Transverse colon (tissue), 3 donors: ENCODE data around the gene DPP7.

ENCODE experiments used
- EP300 ChIP-seq: sonication (generic); formaldehyde crosslinking; IDR thresholded peaks from one replicate; pipeline ENCODE4 v1.6.1; 2017; ENCODE audit warnings: antibody characterized with exemption, low read depth
- POLR2A ChIP-seq: fragments of 450-650 bp; IDR thresholded peaks from one replicate; pipeline ENCODE4 v1.6.1; 2016; ENCODE audit warnings: antibody characterized with exemption, mild to moderate bottlenecking, moderate library complexity
- TF ChIP-seq, protein P1 (sequence below), 5 experiments: fragments of 200-600 bp in 3 of 5; fragments of 450-650 bp in 2 of 5; sonication (generic) in 3 of 5; IDR thresholded peaks; 1 replicate in 2 of 5; 2 replicates in 3 of 5; pipeline ENCODE4 v1.5.1; 2016 to 2017; ENCODE audit warnings: antibody characterized with exemption in 5 of 5, inconsistent platforms in 3 of 5, mild to moderate bottlenecking in 2 of 5, moderate library complexity in 1 of 5

DNA sequence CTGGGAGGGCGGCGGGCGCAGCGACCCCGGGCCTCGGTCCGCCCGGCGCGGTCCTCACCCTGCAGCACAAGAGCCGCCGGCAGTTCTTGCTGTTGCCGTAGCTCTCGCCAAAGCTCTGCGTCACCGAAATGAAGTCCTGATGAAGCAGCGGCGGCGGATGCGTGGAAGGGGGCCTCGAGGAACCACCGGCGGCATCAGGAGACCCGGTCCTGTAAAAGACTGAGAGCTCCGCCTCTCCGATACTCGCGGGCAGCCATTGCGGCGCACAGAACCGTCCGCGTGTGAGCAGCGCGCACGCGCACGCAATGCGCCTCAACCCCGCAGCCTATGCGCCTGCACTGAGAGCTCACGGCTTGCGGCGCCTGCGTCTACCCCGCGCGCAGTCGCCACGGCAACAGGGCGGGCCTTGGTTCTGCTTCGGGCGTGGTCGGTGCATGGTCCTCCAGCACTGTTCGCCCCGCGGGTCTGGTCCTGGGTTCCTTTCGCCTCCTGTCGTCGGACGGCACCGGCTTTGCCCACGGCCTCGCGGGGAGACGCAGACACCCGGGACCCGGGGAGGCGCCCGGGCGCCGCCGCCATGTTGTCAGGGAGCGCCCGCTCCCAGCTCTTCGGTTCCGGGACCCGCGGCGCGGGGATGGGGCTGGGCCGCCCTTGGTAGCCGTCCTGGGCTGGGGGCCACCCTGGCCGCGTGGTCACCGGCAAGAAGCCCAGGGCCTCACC lies 15.1 kb upstream of the DPP7 start:
- TF ChIP-seq, protein P1, sequence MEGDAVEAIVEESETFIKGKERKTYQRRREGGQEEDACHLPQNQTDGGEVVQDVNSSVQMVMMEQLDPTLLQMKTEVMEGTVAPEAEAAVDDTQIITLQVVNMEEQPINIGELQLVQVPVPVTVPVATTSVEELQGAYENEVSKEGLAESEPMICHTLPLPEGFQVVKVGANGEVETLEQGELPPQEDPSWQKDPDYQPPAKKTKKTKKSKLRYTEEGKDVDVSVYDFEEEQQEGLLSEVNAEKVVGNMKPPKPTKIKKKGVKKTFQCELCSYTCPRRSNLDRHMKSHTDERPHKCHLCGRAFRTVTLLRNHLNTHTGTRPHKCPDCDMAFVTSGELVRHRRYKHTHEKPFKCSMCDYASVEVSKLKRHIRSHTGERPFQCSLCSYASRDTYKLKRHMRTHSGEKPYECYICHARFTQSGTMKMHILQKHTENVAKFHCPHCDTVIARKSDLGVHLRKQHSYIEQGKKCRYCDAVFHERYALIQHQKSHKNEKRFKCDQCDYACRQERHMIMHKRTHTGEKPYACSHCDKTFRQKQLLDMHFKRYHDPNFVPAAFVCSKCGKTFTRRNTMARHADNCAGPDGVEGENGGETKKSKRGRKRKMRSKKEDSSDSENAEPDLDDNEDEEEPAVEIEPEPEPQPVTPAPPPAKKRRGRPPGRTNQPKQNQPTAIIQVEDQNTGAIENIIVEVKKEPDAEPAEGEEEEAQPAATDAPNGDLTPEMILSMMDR (IDR thresholded peaks at IDR 0.05), result peak in 1 of 5 experiments; percentile 15
- TF ChIP-seq POLR2A, result peak; percentile 39
- no peak for TF ChIP-seq EP300
